Liver (tissue), 9 donors: ENCODE results near the gene NDUFS7. TPM values are rescaled to one million over a fixed set of nuclear protein-coding genes. Genes with fewer than 3 reads are reported as not detected.

ENCODE experiments used
- DNase-seq: peaks from one replicate; pipeline ENCODE4 v3.0.0-alpha.2; 2017; ENCODE audit warnings: low spot score
- H3K27ac ChIP-seq, 2 donors: one replicate each; pipeline ENCODE4 v1.7.0; 2013; ENCODE audit warnings: inconsistent platforms in 2 of 2, low read length in 2 of 2, control low read depth in 1 of 2, low read depth in 1 of 2, mild to moderate bottlenecking in 1 of 2
- H3K27me3 ChIP-seq, 4 donors: one replicate each; pipeline versions ENCODE4 v1.6.1 to v1.7.0; 2013; ENCODE audit warnings: low read length in 3 of 4, inconsistent platforms in 1 of 4, mild to moderate bottlenecking in 1 of 4, moderate library complexity in 1 of 4; ENCODE audit not compliant: control insufficient read depth in 4 of 4, insufficient read depth in 4 of 4
- H3K36me3 ChIP-seq, 4 donors: one replicate each; pipeline versions ENCODE4 v1.6.1 to v1.7.0; 2013; ENCODE audit warnings: low read length in 3 of 4, mild to moderate bottlenecking in 3 of 4, low read depth in 1 of 4, moderate library complexity in 1 of 4; ENCODE audit not compliant: control insufficient read depth in 4 of 4, insufficient read depth in 3 of 4
- H3K4me1 ChIP-seq, 4 donors: one replicate each; pipeline versions ENCODE4 v1.6.1 to v1.7.0; 2013; ENCODE audit warnings: low read length in 3 of 4, mild to moderate bottlenecking in 3 of 4, moderate library complexity in 1 of 4; ENCODE audit not compliant: control insufficient read depth in 4 of 4, insufficient read depth in 4 of 4
- H3K4me3 ChIP-seq, 3 donors: one replicate each; pipeline versions ENCODE4 v1.6.1 to v1.7.0; 2013; ENCODE audit warnings: low read length in 3 of 3, control low read depth in 1 of 3, low read depth in 1 of 3, mild to moderate bottlenecking in 1 of 3
- H3K9ac ChIP-seq, 2 donors: one replicate each; pipeline ENCODE4 v1.7.0; 2013; ENCODE audit warnings: low read length in 2 of 2, mild to moderate bottlenecking in 2 of 2, moderate library complexity in 2 of 2, control low read depth in 1 of 2, low read depth in 1 of 2
- H3K9me3 ChIP-seq, 4 donors: one replicate each; pipeline versions ENCODE4 v1.6.1 to v1.7.0; 2013; ENCODE audit warnings: low read length in 3 of 4; ENCODE audit not compliant: control insufficient read depth in 4 of 4
- EGR1 ChIP-seq, 2 donors: IDR thresholded peaks; 2 replicates each; pipeline ENCODE4 v1.6.1; 2016 to 2018; ENCODE audit warnings: antibody characterized with exemption in 2 of 2, low read depth in 2 of 2
- FOXA2 ChIP-seq: IDR thresholded peaks from 2 replicates; pipeline ENCODE4 v1.6.1; 2016; ENCODE audit warnings: antibody characterized with exemption
- GABPA ChIP-seq, 2 donors: IDR thresholded peaks in 1 of 2; conservative IDR thresholded peaks in 1 of 2; 2 replicates each; pipeline ENCODE4 v1.6.1; 2016; ENCODE audit warnings: antibody characterized with exemption in 2 of 2, mild to moderate bottlenecking in 1 of 2, moderate library complexity in 1 of 2
- HNF4A ChIP-seq, 2 donors: conservative IDR thresholded peaks; 2 replicates each; pipeline ENCODE4 v1.6.1; 2016; ENCODE audit warnings: antibody characterized with exemption in 2 of 2, mild to moderate bottlenecking in 2 of 2
- HNF4G ChIP-seq: IDR thresholded peaks from 2 replicates; pipeline ENCODE4 v1.6.1; 2016; ENCODE audit warnings: antibody characterized with exemption
- JUND ChIP-seq, 2 donors: IDR thresholded peaks; 2 replicates each; pipeline ENCODE4 v1.6.1; 2016; ENCODE audit warnings: antibody characterized with exemption in 2 of 2
- NR2F2 ChIP-seq: IDR thresholded peaks from 2 replicates; pipeline ENCODE4 v1.6.1; 2016; ENCODE audit warnings: antibody characterized with exemption
- RXRA ChIP-seq, 2 donors: IDR thresholded peaks; 2 replicates each; pipeline ENCODE4 v1.6.1; 2017 to 2018; ENCODE audit warnings: antibody characterized with exemption in 2 of 2, mild to moderate bottlenecking in 1 of 2
- TAF1 ChIP-seq: conservative IDR thresholded peaks from 2 replicates; pipeline ENCODE4 v1.6.1; 2016; ENCODE audit warnings: antibody characterized with exemption, mild to moderate bottlenecking
- WGBS: extraction: QIAGEN DNeasy Blood & Tissue Kit; methylation state at CpG from one replicate; pipeline ENCODE4 v1.1.7; 2013; 5-methylcytosine and 5-hydroxymethylcytosine counted together
- polyA plus RNA-seq, 2 donors: library from polyadenylated mRNA; stranded (reverse) in 1 of 2; unstranded in 1 of 2; fragments of 200-250 nt in 1 of 2; fragments of >200 nt in 1 of 2; fragmentation: Nextera tagmentation in 1 of 2; extraction: Ambion mirVana in 1 of 2; gene quantifications; one replicate each; pipeline versions ENCODE4 v1.2.1 to v1.2.3, GENCODE V29; 2013 to 2015
- total RNA-seq, 2 donors: library from RNA; depleted of rRNA; stranded (reverse); fragments of >200 nt; gene quantifications; one replicate each; pipeline ENCODE4 v1.2.3, GENCODE V29; 2014
- TF ChIP-seq, protein P1 (sequence below): IDR thresholded peaks from 2 replicates; pipeline ENCODE4 v1.6.1; 2016; ENCODE audit warnings: antibody characterized with exemption, mild to moderate bottlenecking
- TF ChIP-seq, protein P2 (sequence below): IDR thresholded peaks from 2 replicates; pipeline ENCODE4 v1.6.1; 2016; ENCODE audit warnings: antibody characterized with exemption
- TF ChIP-seq, protein P3 (sequence below): fragments of 150-350 bp; IDR thresholded peaks from 2 replicates; pipeline ENCODE4 v1.5.1; 2017; ENCODE audit warnings: improper control_type of control experiment, low read depth, low read length; ENCODE audit not compliant: missing input control
- TF ChIP-seq, protein P4 (sequence below): IDR thresholded peaks from 2 replicates; pipeline ENCODE4 v1.6.1; 2016; ENCODE audit warnings: antibody characterized with exemption
- donor health status: healthy.
- donor health status: healthy.
- donor health status: healthy.
- donor health status: healthy.
- donor health status: healthy.

NDUFS7 gene
- total and polyA plus RNA-seq, 4 donors = 54.4 to 185 (median 128) TPM

DNA sequence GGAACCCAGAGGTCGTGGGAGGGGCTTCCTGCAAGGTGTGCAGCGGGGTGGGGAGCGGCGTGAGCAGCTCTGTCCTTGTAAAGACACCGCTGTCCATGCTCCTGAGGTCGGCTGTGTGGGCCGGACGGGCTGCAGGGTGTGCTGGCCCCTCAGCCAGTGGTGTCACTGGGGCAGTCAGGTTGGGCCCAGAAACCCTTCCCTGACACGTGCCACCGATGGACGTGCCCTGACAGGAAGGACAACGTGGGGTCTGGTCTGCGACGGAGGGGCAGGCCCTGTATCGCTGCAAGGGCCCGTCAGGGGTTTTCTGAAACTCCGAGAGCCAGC lies 50.3 kb downstream of the NDUFS7 start:
- no peak overlapping the region for H3K4me3 ChIP-seq
- no peaks in the 10 kb centered on the region for H3K27me3 ChIP-seq
- no peak for DNase-seq
- H3K9ac ChIP-seq = no peak overlapping the region
- 97% methylated on average over 17 of the region's 17 CpGs for WGBS
- TF ChIP-seq, protein P1, sequence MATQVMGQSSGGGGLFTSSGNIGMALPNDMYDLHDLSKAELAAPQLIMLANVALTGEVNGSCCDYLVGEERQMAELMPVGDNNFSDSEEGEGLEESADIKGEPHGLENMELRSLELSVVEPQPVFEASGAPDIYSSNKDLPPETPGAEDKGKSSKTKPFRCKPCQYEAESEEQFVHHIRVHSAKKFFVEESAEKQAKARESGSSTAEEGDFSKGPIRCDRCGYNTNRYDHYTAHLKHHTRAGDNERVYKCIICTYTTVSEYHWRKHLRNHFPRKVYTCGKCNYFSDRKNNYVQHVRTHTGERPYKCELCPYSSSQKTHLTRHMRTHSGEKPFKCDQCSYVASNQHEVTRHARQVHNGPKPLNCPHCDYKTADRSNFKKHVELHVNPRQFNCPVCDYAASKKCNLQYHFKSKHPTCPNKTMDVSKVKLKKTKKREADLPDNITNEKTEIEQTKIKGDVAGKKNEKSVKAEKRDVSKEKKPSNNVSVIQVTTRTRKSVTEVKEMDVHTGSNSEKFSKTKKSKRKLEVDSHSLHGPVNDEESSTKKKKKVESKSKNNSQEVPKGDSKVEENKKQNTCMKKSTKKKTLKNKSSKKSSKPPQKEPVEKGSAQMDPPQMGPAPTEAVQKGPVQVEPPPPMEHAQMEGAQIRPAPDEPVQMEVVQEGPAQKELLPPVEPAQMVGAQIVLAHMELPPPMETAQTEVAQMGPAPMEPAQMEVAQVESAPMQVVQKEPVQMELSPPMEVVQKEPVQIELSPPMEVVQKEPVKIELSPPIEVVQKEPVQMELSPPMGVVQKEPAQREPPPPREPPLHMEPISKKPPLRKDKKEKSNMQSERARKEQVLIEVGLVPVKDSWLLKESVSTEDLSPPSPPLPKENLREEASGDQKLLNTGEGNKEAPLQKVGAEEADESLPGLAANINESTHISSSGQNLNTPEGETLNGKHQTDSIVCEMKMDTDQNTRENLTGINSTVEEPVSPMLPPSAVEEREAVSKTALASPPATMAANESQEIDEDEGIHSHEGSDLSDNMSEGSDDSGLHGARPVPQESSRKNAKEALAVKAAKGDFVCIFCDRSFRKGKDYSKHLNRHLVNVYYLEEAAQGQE = no peak
- TF ChIP-seq, protein P2, sequence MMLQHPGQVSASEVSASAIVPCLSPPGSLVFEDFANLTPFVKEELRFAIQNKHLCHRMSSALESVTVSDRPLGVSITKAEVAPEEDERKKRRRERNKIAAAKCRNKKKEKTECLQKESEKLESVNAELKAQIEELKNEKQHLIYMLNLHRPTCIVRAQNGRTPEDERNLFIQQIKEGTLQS = no peak
- no peak for TF ChIP-seq GABPA (IDR thresholded peaks at IDR 0.05 in 1 of 2, conservative IDR thresholded peaks at IDR 0.05 in 1 of 2)
- no peak for TF ChIP-seq HNF4A (conservative IDR thresholded peaks at IDR 0.05)
- no peak for TF ChIP-seq TAF1
- TF ChIP-seq, protein P3, sequence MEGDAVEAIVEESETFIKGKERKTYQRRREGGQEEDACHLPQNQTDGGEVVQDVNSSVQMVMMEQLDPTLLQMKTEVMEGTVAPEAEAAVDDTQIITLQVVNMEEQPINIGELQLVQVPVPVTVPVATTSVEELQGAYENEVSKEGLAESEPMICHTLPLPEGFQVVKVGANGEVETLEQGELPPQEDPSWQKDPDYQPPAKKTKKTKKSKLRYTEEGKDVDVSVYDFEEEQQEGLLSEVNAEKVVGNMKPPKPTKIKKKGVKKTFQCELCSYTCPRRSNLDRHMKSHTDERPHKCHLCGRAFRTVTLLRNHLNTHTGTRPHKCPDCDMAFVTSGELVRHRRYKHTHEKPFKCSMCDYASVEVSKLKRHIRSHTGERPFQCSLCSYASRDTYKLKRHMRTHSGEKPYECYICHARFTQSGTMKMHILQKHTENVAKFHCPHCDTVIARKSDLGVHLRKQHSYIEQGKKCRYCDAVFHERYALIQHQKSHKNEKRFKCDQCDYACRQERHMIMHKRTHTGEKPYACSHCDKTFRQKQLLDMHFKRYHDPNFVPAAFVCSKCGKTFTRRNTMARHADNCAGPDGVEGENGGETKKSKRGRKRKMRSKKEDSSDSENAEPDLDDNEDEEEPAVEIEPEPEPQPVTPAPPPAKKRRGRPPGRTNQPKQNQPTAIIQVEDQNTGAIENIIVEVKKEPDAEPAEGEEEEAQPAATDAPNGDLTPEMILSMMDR = no peak
- peaks cover 0 to 16% (median 7%) of the 10 kb centered on the region in 4 donors for H3K4me1 ChIP-seq
- H3K36me3 ChIP-seq = peaks cover 4 to 38% (median 21%) of the 10 kb centered on the region in 4 donors
- H3K9me3 ChIP-seq = no peaks in the 10 kb centered on the region
- H3K27ac ChIP-seq = no peak overlapping the region

DNA sequence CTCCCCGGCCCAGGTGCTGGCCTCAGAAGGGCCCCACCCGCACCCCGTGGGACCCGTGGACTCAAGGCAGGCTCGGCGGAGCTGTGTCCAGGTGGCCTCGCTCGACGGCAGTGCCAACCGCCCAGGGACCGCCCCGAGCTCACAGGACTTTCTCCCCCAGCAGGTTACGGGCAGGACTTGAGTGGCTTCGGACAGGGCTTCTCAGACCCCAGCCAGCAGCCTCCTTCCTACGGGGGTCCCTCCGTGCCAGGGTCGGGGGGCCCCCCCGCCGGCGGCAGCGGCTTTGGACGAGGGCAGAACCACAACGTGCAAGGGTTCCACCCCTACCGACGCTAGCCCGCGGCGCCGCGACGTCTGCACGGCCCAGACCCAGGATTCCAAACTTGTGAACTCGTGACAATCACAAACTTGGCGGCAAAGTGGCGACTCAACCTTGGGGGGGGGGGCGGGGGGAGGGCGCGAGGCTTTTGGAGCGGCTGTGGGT lies 50.9 kb downstream of the NDUFS7 start:
- H3K9ac ChIP-seq = no peak overlapping the region
- no peak for DNase-seq
- H3K36me3 ChIP-seq = peaks cover 4 to 35% (median 22%) of the 10 kb centered on the region in 4 donors
- no peak overlapping the region for H3K27ac ChIP-seq
- no peak overlapping the region for H3K4me3 ChIP-seq
- no peaks in the 10 kb centered on the region for H3K27me3 ChIP-seq
- no peaks in the 10 kb centered on the region for H3K9me3 ChIP-seq
- TF ChIP-seq EGR1 (IDR thresholded peaks at IDR 0.05; ENCODE audit: low read depth in 2 of 2) = no peak
- peaks cover 5 to 20% (median 10%) of the 10 kb centered on the region in 4 donors for H3K4me1 ChIP-seq
- 94% methylated on average over 39 of the region's 39 CpGs for WGBS

GRCh38 chr19:1435378-1435989 lies 51.8 kb downstream of the NDUFS7 start:
- TF ChIP-seq, protein P3 = no peak
- TF ChIP-seq, protein P2 = no peak
- TF ChIP-seq, protein P4, sequence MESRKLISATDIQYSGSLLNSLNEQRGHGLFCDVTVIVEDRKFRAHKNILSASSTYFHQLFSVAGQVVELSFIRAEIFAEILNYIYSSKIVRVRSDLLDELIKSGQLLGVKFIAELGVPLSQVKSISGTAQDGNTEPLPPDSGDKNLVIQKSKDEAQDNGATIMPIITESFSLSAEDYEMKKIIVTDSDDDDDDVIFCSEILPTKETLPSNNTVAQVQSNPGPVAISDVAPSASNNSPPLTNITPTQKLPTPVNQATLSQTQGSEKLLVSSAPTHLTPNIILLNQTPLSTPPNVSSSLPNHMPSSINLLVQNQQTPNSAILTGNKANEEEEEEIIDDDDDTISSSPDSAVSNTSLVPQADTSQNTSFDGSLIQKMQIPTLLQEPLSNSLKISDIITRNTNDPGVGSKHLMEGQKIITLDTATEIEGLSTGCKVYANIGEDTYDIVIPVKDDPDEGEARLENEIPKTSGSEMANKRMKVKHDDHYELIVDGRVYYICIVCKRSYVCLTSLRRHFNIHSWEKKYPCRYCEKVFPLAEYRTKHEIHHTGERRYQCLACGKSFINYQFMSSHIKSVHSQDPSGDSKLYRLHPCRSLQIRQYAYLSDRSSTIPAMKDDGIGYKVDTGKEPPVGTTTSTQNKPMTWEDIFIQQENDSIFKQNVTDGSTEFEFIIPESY = no peak
- TF ChIP-seq NR2F2 (no peak), RXRA (IDR thresholded peaks at IDR 0.05) (no peak), FOXA2 (no peak), GABPA (IDR thresholded peaks at IDR 0.05 in 1 of 2, conservative IDR thresholded peaks at IDR 0.05 in 1 of 2) (no peak), JUND (IDR thresholded peaks at IDR 0.05) (no peak), HNF4G (no peak)
- Histone ChIP-seq H3K27ac (no peak overlapping the region), H3K36me3 (peaks cover 9 to 40% (median 20%) of the 10 kb centered on the region in 4 donors), H3K9ac (no peak overlapping the region), H3K4me3 (no peak overlapping the region), H3K27me3 (no peaks in the 10 kb centered on the region), H3K9me3 (no peaks in the 10 kb centered on the region), H3K4me1 (peaks cover 7 to 20% (median 13%) of the 10 kb centered on the region in 4 donors)
- 88% methylated on average over 21 of the region's 21 CpGs for WGBS
- DNase-seq = no peak
